ENCODE measurements around the gene CAMK4.
"Not testable (repeated sequence)": the region's sequence is repeated elsewhere in the genome, so short reads cannot be mapped to it uniquely, and the experiment has no call there.

Gene CAMK4

GRCh38 chr5:111254613-111255012, 30.4 kb downstream of the CAMK4 start:
- H3K27me3 ChIP-seq (ENCODE audit: control insufficient read depth, insufficient read depth, low read length), result no peaks in the 10 kb centered on the region
- no peaks in the 10 kb centered on the region for H3K4me1 ChIP-seq (ENCODE audit: control insufficient read depth, insufficient read depth, low read length)
- DNase-seq (ENCODE audit: low read depth, low spot score), result no peak
- no CpG with 5 or more reads among the region's 3 CpGs for WGBS (ENCODE audit: insufficient coverage, insufficient read length)
- no peaks in the 10 kb centered on the region for H3K36me3 ChIP-seq (ENCODE audit: control insufficient read depth, insufficient read depth, low read length)
- H3K27ac ChIP-seq (ENCODE audit: low read length), result no peak overlapping the region
- no peak overlapping the region for H3K4me3 ChIP-seq (ENCODE audit: low read length)
- no peaks in the 10 kb centered on the region for H3K9me3 ChIP-seq (ENCODE audit: control insufficient read depth, insufficient read depth, low read length)

- DNase-seq (ENCODE audit: low read depth, low spot score), result no peak
- no peaks in the 10 kb centered on the region for H3K36me3 ChIP-seq (ENCODE audit: control insufficient read depth, insufficient read depth, low read length)
- no peak overlapping the region for H3K4me3 ChIP-seq (ENCODE audit: low read length)
- no peak overlapping the region for H3K27ac ChIP-seq (ENCODE audit: low read length)
- H3K4me1 ChIP-seq (ENCODE audit: control insufficient read depth, insufficient read depth, low read length), result no peaks in the 10 kb centered on the region
- WGBS (ENCODE audit: insufficient coverage, insufficient read length), result no CpG with 5 or more reads among the region's 1 CpG
- H3K9me3 ChIP-seq (ENCODE audit: control insufficient read depth, insufficient read depth, low read length), result no peaks in the 10 kb centered on the region
- H3K27me3 ChIP-seq (ENCODE audit: control insufficient read depth, insufficient read depth, low read length), result no peaks in the 10 kb centered on the region
Observed at GRCh38 chr5:111255169-111255568, 31.0 kb downstream of the CAMK4 start.

- Histone ChIP-seq H3K27ac (ENCODE audit: low read length) (no peak overlapping the region), H3K4me1 (ENCODE audit: control insufficient read depth, insufficient read depth, low read length) (no peaks in the 10 kb centered on the region), H3K27me3 (ENCODE audit: control insufficient read depth, insufficient read depth, low read length) (peaks cover under 1% of the 10 kb centered on the region; the same call in 1 of the 2 replicates), H3K4me3 (ENCODE audit: low read length) (no peak overlapping the region), H3K36me3 (ENCODE audit: control insufficient read depth, insufficient read depth, low read length) (no peaks in the 10 kb centered on the region), H3K9me3 (ENCODE audit: control insufficient read depth, insufficient read depth, low read length) (no peaks in the 10 kb centered on the region)
- no peak for DNase-seq (ENCODE audit: low read depth, low spot score)
- WGBS (ENCODE audit: insufficient coverage, insufficient read length), result no CpG with 5 or more reads among the region's 1 CpG
Observed at GRCh38 chr5:111256128-111256527, 31.9 kb downstream of the CAMK4 start.

GRCh38 chr5:111257610-111258009, 33.4 kb downstream of the CAMK4 start:
- no CpG with 5 or more reads among the region's 4 CpGs for WGBS (ENCODE audit: insufficient coverage, insufficient read length)
- not testable (repeated sequence) for H3K4me3 ChIP-seq (ENCODE audit: low read length); H3K4me1 ChIP-seq (ENCODE audit: control insufficient read depth, insufficient read depth, low read length); DNase-seq (ENCODE audit: low read depth, low spot score); H3K27me3 ChIP-seq (ENCODE audit: control insufficient read depth, insufficient read depth, low read length); H3K27ac ChIP-seq (ENCODE audit: low read length); H3K9me3 ChIP-seq (ENCODE audit: control insufficient read depth, insufficient read depth, low read length); H3K36me3 ChIP-seq (ENCODE audit: control insufficient read depth, insufficient read depth, low read length)

GRCh38 chr5:111259636-111260035, 35.5 kb downstream of the CAMK4 start:
- no peak for DNase-seq (ENCODE audit: low read depth, low spot score)

GRCh38 chr5:111261610-111262009, 37.4 kb downstream of the CAMK4 start:
- Histone ChIP-seq H3K27me3 (ENCODE audit: control insufficient read depth, insufficient read depth, low read length) (peaks cover 4% of the 10 kb centered on the region; the same call in 1 of the 2 replicates), H3K4me1 (ENCODE audit: control insufficient read depth, insufficient read depth, low read length) (no peaks in the 10 kb centered on the region), H3K36me3 (ENCODE audit: control insufficient read depth, insufficient read depth, low read length) (no peaks in the 10 kb centered on the region), H3K4me3 (ENCODE audit: low read length) (no peak overlapping the region), H3K9me3 (ENCODE audit: control insufficient read depth, insufficient read depth, low read length) (no peaks in the 10 kb centered on the region), H3K27ac (ENCODE audit: low read length) (no peak overlapping the region)
- DNase-seq (ENCODE audit: low read depth, low spot score), result no peak
- no CpG with 5 or more reads among the region's 1 CpG for WGBS (ENCODE audit: insufficient coverage, insufficient read length)

More at GRCh38 chr5:111259636-111260035, 35.5 kb downstream of the CAMK4 start:
- Histone ChIP-seq H3K36me3 (ENCODE audit: control insufficient read depth, insufficient read depth, low read length) (no peaks in the 10 kb centered on the region), H3K4me1 (ENCODE audit: control insufficient read depth, insufficient read depth, low read length) (no peaks in the 10 kb centered on the region), H3K4me3 (ENCODE audit: low read length) (no peak overlapping the region), H3K27me3 (ENCODE audit: control insufficient read depth, insufficient read depth, low read length) (peaks cover 4% of the 10 kb centered on the region; the same call in 1 of the 2 replicates), H3K27ac (ENCODE audit: low read length) (no peak overlapping the region), H3K9me3 (ENCODE audit: control insufficient read depth, insufficient read depth, low read length) (no peaks in the 10 kb centered on the region)
- no CpG with 5 or more reads among the region's 3 CpGs for WGBS (ENCODE audit: insufficient coverage, insufficient read length)

- H3K4me1 ChIP-seq (ENCODE audit: control insufficient read depth, insufficient read depth, low read length), result no peaks in the 10 kb centered on the region
- no peaks in the 10 kb centered on the region for H3K36me3 ChIP-seq (ENCODE audit: control insufficient read depth, insufficient read depth, low read length)
- WGBS (ENCODE audit: insufficient coverage, insufficient read length), result no CpG with 5 or more reads among the region's 2 CpGs
- H3K27me3 ChIP-seq (ENCODE audit: control insufficient read depth, insufficient read depth, low read length), result peaks cover 4% of the 10 kb centered on the region; the same call in 1 of the 2 replicates
- H3K4me3 ChIP-seq (ENCODE audit: low read length), result no peak overlapping the region
- H3K27ac ChIP-seq (ENCODE audit: low read length), result no peak overlapping the region
- DNase-seq (ENCODE audit: low read depth, low spot score), result no peak
- H3K9me3 ChIP-seq (ENCODE audit: control insufficient read depth, insufficient read depth, low read length), result no peaks in the 10 kb centered on the region
Observed at GRCh38 chr5:111262153-111262552, 38.0 kb downstream of the CAMK4 start.

- no peak overlapping the region for H3K4me3 ChIP-seq (ENCODE audit: low read length)
- no peaks in the 10 kb centered on the region for H3K36me3 ChIP-seq (ENCODE audit: control insufficient read depth, insufficient read depth, low read length)
- H3K27ac ChIP-seq (ENCODE audit: low read length), result no peak overlapping the region
- no peaks in the 10 kb centered on the region for H3K4me1 ChIP-seq (ENCODE audit: control insufficient read depth, insufficient read depth, low read length)
- DNase-seq (ENCODE audit: low read depth, low spot score), result no peak
- WGBS (ENCODE audit: insufficient coverage, insufficient read length), result no CpG with 5 or more reads among the region's 1 CpG
- no peaks in the 10 kb centered on the region for H3K9me3 ChIP-seq (ENCODE audit: control insufficient read depth, insufficient read depth, low read length)
- peaks cover 4% of the 10 kb centered on the region; the same call in 1 of the 2 replicates for H3K27me3 ChIP-seq (ENCODE audit: control insufficient read depth, insufficient read depth, low read length)
Observed at GRCh38 chr5:111262815-111263214, 38.6 kb downstream of the CAMK4 start.

- Histone ChIP-seq H3K27ac (ENCODE audit: low read length) (no peak overlapping the region), H3K4me1 (ENCODE audit: control insufficient read depth, insufficient read depth, low read length) (no peaks in the 10 kb centered on the region), H3K36me3 (ENCODE audit: control insufficient read depth, insufficient read depth, low read length) (no peaks in the 10 kb centered on the region), H3K27me3 (ENCODE audit: control insufficient read depth, insufficient read depth, low read length) (peaks cover 2% of the 10 kb centered on the region; the same call in 1 of the 2 replicates), H3K9me3 (ENCODE audit: control insufficient read depth, insufficient read depth, low read length) (no peaks in the 10 kb centered on the region), H3K4me3 (ENCODE audit: low read length) (no peak overlapping the region)
- DNase-seq (ENCODE audit: low read depth, low spot score), result no peak
- WGBS (ENCODE audit: insufficient coverage, insufficient read length), result no CpG with 5 or more reads among the region's 2 CpGs
Observed at GRCh38 chr5:111266491-111266890, 42.3 kb downstream of the CAMK4 start.

GRCh38 chr5:111268300-111268699, 44.1 kb downstream of the CAMK4 start:
- Histone ChIP-seq H3K4me1 (ENCODE audit: control insufficient read depth, insufficient read depth, low read length) (no peaks in the 10 kb centered on the region), H3K4me3 (ENCODE audit: low read length) (no peak overlapping the region), H3K27me3 (ENCODE audit: control insufficient read depth, insufficient read depth, low read length) (peaks cover 2% of the 10 kb centered on the region; the same call in 1 of the 2 replicates), H3K27ac (ENCODE audit: low read length) (no peak overlapping the region), H3K36me3 (ENCODE audit: control insufficient read depth, insufficient read depth, low read length) (no peaks in the 10 kb centered on the region), H3K9me3 (ENCODE audit: control insufficient read depth, insufficient read depth, low read length) (no peaks in the 10 kb centered on the region)
- DNase-seq (ENCODE audit: low read depth, low spot score), result no peak

- Histone ChIP-seq H3K27ac (ENCODE audit: low read length) (no peak overlapping the region), H3K27me3 (ENCODE audit: control insufficient read depth, insufficient read depth, low read length) (no peaks in the 10 kb centered on the region), H3K4me3 (ENCODE audit: low read length) (no peak overlapping the region), H3K36me3 (ENCODE audit: control insufficient read depth, insufficient read depth, low read length) (no peaks in the 10 kb centered on the region), H3K4me1 (ENCODE audit: control insufficient read depth, insufficient read depth, low read length) (no peaks in the 10 kb centered on the region), H3K9me3 (ENCODE audit: control insufficient read depth, insufficient read depth, low read length) (no peaks in the 10 kb centered on the region)
- no peak for DNase-seq (ENCODE audit: low read depth, low spot score)
- WGBS (ENCODE audit: insufficient coverage, insufficient read length), result no CpG with 5 or more reads among the region's 3 CpGs
Observed at GRCh38 chr5:111271885-111272284, 47.7 kb downstream of the CAMK4 start.
